NCI-H2029 (cell line): ENCODE results near the gene FOXD3.
"Not testable (repeated sequence)": the region's sequence is repeated elsewhere in the genome, so short reads cannot be mapped to it uniquely, and the experiment has no call there.

Experiments used
- DNase-seq: peaks from one replicate; lab custom pipeline; 2025; lab: John Stamatoyannopoulos, UW

Gene FOXD3

DNA sequence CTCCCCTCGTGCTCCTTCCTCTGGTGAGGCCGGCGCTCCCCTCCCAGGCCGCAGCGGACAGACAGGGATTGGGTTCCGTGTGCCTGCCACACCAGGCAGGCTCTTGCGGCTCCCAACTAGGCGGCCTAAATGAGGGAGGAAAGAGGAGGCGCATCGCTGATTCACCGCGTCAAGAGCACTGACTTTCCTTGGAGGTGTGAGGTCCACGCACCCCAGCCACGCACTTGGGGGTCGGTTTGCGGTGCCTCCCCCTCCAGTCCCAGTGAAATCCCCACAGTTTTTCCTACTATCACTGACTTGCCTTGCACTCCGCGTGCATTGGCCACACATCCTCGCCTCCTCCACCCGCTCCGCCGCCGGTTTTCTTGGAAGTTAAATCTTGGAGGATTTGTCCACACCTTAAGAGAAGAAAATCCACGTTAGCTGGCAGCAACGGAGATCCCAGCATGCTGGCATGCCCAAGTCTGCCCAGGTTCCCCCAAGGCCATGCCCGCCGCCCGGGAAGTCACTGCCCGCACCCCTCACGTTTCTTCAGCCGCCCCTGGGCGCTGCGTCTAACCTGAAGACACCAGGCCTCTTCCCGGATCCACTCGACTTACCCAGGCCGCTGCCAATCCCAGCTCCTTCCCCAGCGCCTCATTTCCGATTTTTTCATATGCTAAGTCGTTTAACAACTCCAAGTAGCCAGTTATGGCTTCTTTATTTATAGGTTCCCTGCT is 1.1 kb upstream of the FOXD3 start:
- no peak for DNase-seq

DNA sequence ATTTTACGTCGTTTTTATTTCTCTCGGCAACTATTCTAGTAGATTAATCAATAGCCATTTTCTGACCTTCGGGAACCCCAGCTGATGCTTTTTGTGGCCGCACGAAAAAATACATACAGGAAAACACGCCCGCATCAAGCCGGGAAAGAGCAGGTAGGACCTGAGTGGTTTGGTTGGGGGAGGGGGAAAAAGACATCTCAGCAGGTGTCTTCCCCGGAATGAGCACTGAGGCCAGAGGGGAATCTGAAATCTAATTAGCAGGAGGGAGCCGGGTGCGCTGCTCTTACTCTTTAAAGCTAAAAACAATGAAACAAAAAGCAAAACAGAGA is 618 bp upstream of the FOXD3 start:
- DNase-seq, result no peak

DNA sequence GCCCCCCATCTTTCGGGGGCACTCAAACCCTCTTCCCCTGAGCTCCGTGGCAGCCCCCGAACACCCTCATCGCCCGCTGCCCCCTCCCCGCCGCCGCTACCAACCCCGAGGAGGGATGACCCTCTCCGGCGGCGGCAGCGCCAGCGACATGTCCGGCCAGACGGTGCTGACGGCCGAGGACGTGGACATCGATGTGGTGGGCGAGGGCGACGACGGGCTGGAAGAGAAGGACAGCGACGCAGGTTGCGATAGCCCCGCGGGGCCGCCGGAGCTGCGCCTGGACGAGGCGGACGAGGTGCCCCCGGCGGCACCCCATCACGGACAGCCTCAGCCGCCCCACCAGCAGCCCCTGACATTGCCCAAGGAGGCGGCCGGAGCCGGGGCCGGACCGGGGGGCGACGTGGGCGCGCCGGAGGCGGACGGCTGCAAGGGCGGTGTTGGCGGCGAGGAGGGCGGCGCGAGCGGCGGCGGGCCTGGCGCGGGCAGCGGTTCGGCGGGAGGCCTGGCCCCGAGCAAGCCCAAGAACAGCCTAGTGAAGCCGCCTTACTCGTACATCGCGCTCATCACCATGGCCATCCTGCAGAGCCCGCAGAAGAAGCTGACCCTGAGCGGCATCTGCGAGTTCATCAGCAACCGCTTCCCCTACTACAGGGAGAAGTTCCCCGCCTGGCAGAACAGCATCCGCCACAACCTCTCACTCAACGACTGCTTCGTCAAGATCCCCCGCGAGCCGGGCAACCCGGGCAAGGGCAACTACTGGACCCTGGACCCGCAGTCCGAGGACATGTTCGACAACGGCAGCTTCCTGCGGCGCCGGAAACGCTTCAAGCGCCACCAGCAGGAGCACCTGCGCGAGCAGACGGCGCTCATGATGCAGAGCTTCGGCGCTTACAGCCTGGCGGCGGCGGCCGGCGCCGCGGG is 837 bp downstream of the FOXD3 start:
- peak; percentile 73 for DNase-seq

DNA sequence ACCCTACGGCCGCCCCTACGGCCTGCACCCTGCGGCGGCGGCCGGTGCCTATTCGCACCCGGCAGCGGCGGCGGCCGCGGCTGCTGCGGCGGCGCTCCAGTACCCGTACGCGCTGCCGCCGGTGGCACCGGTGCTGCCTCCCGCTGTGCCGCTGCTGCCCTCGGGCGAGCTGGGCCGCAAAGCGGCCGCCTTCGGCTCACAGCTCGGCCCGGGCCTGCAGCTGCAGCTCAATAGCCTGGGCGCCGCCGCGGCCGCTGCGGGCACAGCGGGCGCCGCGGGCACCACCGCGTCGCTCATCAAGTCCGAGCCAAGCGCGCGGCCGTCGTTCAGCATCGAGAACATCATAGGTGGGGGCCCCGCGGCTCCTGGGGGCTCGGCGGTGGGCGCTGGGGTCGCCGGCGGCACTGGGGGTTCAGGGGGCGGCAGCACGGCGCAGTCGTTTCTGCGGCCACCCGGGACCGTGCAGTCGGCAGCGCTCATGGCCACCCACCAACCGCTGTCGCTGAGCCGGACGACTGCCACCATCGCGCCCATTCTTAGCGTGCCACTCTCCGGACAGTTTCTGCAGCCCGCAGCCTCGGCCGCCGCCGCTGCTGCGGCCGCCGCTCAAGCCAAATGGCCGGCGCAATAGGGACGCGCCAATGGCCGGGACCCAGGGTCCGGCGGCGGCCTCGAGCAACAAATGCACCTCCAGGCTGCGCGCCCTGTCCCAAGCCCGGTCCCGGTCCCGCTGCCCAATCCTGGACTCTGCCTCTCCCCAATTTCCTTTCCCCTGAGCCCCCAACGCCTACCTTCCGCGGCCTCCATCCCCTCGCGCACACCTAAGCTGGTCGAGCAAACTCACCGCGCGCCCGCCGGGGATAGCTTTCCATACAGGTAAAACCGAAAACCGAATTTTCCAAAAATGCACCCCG is 1.8 kb downstream of the FOXD3 start:
- DNase-seq, result peak; percentile 73

DNA sequence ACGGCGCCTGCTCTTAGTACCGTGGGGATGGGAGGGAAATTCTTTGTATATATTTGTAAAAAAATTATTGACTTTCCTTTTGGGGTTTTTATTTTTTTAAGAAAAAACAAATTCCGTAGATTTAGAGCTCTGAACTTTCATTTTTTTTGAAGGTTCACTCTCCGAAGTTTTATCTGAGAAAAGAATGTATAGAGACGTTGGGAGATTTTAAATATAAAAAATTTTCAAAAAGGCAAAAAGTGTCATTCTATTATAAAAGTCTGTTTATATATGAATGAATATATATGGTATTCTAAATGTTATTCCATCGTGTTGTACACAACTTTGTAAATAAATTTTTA is 2.4 kb downstream of the FOXD3 start:
- DNase-seq, result no peak

DNA sequence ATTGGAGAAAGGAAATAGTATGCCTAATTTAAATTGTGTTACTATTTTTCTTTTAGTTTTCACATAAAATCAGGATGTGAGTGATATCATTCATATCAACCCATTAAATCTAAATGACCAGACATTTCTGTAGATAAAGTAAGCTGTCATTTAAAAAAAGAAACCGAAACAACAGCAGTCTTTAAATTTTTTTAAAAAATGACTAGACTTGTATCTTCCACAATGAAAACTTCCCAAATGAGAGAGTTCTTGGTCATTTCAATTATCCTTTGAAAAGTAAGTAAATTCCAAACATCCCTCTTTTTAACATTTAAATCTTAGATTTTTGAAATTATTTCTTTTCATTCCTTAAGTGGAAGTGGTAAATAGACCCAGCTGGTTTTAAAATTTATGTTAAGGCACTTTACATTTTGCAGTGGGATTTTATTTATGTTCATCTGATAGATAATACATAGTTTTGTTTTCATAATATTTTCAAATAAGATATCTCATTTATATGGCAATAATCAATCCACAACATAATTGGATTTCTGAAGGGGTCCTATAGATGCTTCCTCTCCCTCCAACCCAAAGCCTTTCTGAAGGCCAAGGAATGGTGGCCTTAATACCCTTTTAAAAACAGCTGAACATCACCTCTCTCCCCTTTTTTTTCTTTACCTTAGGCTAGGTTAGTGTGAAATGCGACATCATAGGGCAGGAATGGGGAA is 3.1 kb downstream of the FOXD3 start:
- no peak for DNase-seq

DNA sequence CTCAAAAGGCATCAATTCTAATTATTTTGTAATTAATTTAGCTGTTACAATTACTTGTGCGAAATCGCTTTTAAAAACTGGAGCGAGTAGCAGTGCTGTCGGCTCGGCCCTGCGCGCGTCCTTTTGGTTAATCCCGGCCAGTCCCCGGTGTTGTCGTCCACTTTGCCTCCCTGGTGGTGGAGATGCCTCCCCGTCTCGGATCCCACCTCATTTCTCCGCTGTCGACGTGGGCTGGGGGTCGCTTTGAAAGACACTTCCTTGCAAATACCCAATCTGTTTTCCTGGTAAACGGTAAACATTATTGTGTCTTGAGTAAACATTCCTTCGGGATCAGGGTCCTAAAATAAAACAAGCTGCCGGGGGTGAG is 3.7 kb downstream of the FOXD3 start:
- no peak for DNase-seq

DNA sequence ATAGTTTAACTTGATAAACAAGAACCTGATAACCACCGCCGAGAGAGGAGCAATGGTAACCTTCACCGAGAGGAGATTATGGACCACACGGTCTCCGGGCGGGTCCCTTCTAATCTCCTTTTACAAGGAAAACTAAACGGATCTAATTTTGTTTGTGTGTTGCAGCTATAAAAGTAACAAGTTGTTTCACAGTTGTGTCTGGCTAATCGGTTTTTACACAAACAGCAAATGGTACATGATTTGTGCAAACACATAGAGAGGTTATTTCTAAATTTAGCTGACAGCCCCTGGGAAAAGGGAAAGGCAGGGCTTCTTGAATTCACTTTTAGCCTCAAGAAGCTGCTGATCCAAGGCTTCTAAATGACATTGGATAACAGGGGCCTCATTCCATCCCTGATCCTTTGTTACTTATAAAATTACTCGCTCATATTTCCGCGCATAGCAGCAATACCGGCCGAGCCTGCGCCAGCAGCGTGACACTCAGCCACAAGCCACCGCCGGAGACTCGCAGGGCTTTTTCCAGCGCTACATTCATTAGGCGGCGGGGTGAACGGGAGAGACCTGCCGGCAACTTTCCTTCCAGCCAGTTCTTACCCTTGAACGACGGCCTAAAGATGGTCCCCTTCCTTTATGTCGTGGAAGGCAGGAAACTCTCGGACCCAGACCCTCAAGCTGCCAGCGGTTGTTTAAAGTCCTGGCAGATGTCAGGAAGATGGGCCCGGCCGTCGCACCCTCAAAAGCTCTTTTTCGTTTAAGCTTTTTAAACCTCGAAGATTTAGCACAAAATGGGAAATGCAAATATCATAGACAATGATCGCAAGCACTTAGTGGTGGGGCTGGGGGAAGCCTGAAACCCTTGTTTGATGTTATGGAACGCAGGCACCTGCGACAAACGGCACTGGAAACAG is 4.4 kb downstream of the FOXD3 start:
- no peak for DNase-seq

DNA sequence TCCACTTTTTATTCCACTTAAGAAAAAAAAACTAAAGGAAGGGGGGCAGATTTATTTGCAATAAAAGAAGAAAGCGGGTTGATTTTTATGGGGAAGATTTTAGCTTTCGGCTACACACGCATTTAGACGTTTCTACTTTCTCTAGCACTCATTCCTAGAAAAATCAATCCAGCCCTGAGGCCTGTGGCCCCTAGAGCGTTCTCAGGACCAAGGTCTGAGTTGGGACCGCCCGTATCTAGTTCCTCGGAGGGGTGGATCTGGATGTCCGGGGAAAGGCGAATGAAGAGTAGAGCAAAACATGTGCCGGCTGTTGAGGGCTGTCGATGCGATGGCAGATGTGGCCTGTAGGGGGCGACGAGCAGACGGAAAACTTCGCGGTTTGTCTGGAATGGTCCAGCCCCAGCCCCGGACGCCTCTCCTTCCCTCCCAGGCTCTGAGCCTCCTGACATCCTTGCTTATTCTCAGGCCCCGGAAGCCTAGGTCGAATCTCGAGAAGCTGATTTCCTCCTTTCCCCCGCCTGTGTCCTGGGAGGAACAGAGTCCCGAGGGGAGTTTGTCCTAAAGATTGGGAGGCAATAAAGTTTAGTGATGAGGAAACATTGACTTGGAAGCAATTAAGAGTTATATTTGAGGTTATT is 5.2 kb downstream of the FOXD3 start:
- DNase-seq, result peak; percentile 46

DNA sequence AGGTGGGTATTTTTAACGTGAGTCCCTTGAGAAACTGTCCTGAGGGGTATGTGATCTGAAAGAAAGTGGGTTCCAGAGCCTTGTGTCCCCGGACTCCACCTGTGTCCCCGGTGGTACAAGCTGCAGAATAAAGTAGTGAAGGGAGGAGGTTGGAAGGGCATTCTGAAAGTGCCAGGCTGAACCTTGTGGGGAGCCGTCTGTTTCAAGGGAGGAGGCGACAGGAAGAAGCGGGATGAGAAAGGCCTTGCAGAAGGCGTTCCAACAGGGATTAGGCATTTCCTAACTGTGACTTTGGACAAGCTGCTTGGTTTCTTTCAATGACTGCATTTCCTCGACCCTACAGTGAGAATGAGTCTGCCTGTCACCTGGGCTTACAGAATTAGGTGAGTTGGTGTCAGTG is 5.8 kb downstream of the FOXD3 start:
- no peak for DNase-seq

DNA sequence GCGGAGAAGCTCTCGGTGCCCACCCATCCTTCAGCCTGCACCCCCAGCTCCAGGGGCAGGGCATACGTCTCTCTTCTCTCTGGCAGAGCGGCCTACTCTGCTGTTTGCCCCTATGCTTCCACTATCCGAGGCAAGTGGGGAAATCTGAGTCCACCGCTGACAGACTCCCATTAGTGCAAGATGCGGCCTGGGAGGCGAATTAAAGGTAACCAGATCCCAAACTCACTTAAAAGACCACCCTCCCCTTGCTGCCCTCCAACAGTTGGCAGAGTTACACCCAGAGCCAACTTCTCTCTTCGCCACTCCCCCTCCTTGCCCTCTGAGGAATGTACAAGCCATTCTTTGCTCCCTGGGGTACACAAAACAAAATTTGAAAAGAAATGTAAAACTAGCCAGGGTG is 6.4 kb downstream of the FOXD3 start:
- no peak for DNase-seq

DNA sequence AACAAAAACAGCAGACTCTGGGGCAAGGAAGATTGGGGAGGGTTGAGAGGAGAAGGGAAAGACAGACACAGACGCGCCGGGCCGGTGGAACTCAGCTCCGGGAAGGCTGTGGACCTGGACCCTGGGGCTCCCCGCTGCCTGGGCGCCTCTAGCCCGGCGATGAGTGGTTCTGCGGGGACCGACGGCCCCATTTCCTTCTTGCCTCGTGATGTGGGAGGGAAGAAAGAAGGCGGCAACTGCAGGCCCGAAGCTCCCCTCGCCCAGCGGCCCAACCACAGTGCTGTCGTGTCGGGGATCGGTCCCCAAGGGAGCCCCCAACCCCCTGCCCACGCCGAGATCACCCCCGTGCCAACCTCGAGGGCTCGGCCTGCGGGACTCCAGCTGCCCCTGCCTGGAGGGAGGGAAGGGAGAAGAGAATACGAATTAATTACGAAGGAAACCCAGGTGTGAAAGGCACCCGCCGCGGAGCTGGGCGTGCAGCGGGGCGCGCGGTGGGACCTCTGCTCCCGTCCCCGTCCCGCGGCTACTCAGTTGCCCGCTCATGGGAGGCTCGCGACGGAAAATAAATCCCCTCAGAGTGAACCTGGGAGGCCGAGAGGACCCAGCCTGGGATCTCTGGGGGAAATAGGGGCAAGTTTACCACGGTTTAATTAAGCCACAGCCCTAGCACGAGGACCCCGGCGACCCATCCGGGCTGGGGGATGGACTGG is 7.4 kb downstream of the FOXD3 start:
- DNase-seq, result no peak

DNA sequence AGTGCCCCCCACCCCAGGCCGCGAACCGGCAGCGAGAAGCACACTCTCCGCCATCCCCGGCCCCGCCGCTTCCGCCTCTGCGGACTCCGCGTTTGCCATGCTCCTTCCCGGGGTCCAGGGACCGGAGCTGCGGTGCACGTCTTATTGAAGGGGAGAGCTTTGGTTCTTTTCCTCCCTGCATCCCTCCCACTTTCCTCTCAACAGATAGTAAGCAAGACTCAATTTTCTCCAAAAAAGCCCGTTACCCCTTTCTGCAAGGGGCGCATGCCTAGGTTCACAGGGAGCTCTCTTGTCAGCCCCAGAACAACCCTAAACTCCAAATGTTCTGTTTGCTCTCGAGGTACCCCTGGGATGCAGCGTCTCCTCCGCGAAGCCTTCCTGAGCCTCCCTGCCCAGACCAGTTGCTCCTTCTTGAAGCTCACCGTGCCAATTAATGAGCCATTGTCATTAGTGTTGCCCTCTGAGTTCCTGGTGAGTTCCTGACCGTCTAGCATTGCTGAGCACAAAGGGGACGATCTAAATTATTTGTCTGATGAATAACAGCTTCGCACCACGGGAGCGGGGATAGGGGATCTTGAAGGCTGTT is 8.1 kb downstream of the FOXD3 start:
- no peak for DNase-seq

DNA sequence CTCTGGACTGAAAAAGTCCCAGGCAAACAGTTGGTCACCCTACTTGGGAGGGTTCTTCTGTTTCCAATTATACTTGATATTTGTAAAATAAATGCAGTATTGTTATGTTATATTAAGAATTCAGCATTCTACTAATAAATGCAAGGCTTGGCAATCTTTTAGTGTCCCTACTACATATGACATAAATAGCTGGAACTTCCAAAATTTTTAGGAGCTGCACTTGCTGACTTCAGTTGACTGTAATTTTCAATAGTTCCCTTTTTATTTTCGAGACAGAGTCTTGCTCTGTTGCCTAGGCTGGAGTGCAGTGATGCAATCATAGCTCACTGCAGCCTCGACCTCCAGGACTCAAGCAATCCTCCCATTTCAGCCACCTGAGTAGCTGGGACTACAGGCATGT is 20.0 kb downstream of the FOXD3 start:
- DNase-seq, result no peak

DNA sequence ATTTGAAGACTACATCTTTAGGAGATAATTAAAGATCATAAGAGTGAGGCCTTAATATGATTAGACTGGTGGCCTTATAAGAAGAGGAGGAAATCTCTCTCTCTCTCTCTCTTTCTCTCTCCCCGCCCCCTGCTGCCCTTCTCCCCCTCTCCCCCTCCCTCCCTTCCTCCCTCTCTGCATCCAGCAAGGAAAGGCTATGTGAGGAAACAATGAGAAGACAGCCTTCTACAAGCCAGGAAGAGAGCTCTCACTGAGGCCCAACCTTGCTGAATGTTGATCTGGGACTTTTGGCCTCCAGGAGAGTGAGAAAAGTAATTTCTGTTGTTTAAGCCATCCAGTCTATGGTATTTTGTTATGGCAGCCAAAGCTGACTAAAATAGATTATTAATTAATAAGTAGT is 21.6 kb downstream of the FOXD3 start:
- no peak for DNase-seq

DNA sequence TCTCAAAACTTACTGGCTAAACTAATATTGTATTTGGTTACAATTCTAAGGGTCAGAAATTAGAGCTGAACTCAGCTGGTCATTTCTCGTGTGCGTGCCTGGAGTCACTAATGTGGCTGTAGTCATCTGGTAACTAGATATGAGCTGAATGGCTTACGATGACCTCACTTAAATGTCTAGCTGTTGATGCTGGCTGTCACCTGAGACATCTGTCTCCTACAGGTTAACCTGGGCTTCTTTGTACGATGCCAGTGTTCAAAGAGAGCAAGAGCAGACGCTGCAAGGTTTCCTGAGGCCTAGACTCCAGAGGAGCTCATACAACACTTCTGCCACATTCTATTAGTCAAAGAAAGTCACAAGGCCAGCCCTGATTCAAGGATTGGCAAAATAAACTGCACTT is 28.0 kb downstream of the FOXD3 start:
- DNase-seq, result peak; percentile 18

DNA sequence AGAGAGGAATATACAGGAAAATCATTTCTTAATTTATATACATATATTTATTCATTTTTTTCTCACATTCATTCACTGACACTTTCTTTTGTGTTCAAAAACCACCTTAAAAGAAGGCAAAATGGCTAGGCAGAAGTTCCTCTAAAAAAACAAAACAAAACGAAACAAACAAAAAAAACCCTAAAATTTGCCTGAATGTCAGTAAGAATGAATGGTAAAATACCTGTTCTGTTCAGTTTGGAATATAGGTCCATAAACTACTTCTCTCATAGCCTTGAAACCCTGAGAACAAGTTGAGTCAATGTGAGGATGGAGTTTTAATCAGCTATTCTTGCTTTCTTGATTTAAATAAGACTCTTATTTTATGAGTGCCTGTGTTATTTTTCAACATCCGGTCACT is 30.4 kb downstream of the FOXD3 start:
- DNase-seq, result no peak

DNA sequence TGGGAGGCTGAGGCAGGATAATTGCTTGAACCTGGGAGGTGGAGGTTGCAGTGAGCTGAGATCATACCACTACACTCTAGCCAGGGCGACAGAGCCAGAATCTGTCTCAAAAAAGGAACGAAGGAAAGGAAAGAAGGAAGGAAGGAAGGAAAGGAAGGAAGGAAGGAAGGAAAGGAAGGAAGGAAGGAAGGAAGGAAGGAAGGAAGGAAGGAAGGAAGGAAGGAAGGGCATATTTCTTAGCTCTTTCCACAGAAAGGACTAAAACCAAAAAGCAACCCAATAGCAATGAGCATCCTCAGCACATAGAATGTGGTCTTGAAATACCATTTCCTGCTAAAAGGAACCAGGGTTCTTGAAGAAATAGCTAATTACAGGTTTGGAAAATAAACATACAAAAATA is 33.9 kb downstream of the FOXD3 start:
- DNase-seq, result not testable (repeated sequence)

DNA sequence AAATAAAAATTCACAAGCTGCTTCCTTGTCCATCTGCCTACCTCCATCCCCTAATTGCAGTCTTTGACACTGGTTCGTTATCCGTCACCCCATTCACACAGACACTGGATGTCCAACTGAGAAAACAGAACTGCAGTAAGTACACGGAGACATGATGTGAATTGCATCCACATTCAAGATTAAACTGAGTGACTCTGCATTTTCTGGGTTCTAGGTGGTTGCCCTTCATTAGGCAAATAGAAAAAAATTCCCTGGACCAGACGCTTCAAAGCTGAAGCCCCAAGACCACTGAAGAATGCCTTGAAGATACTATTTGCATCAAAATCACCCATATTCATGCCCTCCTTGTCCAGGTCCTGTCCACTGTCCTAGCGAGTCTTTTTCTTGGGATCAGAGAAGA is 37.2 kb downstream of the FOXD3 start:
- DNase-seq, result no peak

DNA sequence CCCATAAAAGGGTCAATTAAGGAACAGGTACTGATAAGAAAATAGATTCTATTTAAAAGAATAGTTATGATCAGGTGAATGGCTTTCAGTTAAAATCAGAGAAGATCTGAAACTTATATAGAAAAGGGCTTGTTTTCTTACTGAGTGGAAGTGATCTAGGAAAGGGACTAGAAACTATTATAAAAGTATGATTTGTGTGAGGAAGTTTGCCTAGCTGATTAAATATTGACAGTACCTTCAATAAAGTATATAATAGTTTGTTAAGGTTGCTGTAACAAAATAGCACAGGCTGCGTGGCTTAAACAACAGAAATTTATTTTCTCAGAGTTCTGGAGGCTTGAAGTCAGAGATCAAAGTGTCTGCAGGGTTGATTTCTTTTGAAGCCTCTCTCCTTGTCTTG is 39.7 kb downstream of the FOXD3 start:
- no peak for DNase-seq
